Left cardiac atrium (tissue), 4 donors: Measurements from ENCODE around the gene FMO5. TPM values are rescaled to one million over a fixed set of nuclear protein-coding genes. Genes with fewer than 3 reads are reported as not detected.

ENCODE experiments used
- ATAC-seq, 2 donors: fragments of 200-7000 bp; cut with Tn5 transposase; one replicate each; pipeline ENCODE4 v1.9.1; 2020; ENCODE audit warnings: mild to moderate bottlenecking in 2 of 2, moderate library complexity in 2 of 2
- DNase-seq: peaks from one replicate; pipeline ENCODE4 v3.0.0-alpha.2; 2020
- intact Hi-C, 2 donors: fragments of 100-400 bp; cut with DNase I; formaldehyde crosslinking; loops; one replicate each; pipeline versions ENCODE4 v1.14.1 to v1.15.1; 2022 to 2023
- long read RNA-seq: library from polyadenylated mRNA; unstranded; transcript quantifications from one replicate; pipeline ENCODE4 v2.0.0, GENCODE V29; 2021
- total RNA-seq, 2 donors: library from RNA; stranded (reverse); fragmentation: NEBNext Ultra II Directional; extraction: Animal tissue kit (Norgen Biotek cat#: 25700); gene quantifications; one replicate each; pipeline ENCODE4 v1.2.1, GENCODE V29; 2021
- donor health status: DM: no; HTN: yes; CAD: no.
- donor health status: DM: no; HTN: yes; CAD: no; lungs with severe emphysema.
- donor health status: DM: yes; HTN: yes; CAD: no.
- donor health status: Dilated cardiomyopathy.

Gene FMO5
- 1 to 10 TPM; 1.4 to 1.6 TPM for total RNA-seq
- long read RNA-seq, partial matches to known transcripts = 0 of 1 reads
- long read RNA-seq, other reads (novel, unspliced or antisense) = 1 of 1 reads

- peak; percentile 77 for DNase-seq
- ATAC-seq = peak; percentile 89 to 99
- intact Hi-C loops = no loop called here
These were observed at the start of gene FMO5 for GRCh38 chr1:147225193-147225730. FMO5 (minus strand) TSS chr1:147225339; CDS start chr1:147225029, 310 bp downstream.

- DNase-seq = no peak
- intact Hi-C loops = loop anchor here (5.0 to 10.0 kb wide), 3 partner anchors 111 to 621 kb away; no protein-coding TSS in a partner anchor
- ATAC-seq = peak; percentile 55 to 81
These were observed 48.5 kb upstream of the FMO5 start for GRCh38 chr1:147273409-147274336.

- intact Hi-C loops = loop anchor here (5.0 to 10.0 kb wide), 3 partner anchors 113 to 623 kb away; no protein-coding TSS in a partner anchor
- DNase-seq (no peak), ATAC-seq (no peak)
These were observed 46.9 kb upstream of the FMO5 start for GRCh38 chr1:147272042-147272441.

GRCh38 chr1:147270721-147271120 is 45.6 kb upstream of the FMO5 start:
- DNase-seq (no peak), ATAC-seq (no peak)
- intact Hi-C loops = loop anchor here (5.0 to 10.0 kb wide), 3 partner anchors 114 to 624 kb away; no protein-coding TSS in a partner anchor

GRCh38 chr1:147267711-147268110 is 42.6 kb upstream of the FMO5 start:
- intact Hi-C loops = no loop called here
- DNase-seq (no peak), ATAC-seq (no peak)

- intact Hi-C loops = no loop called here
- ATAC-seq (no peak), DNase-seq (no peak)
These were observed 41.2 kb upstream of the FMO5 start for GRCh38 chr1:147266381-147266780.

- intact Hi-C loops = no loop called here
- DNase-seq (no peak), ATAC-seq (peak in 1 of 2 donors; percentile 46)
These were observed 39.1 kb upstream of the FMO5 start for GRCh38 chr1:147264158-147264768.

GRCh38 chr1:147260956-147261355 is 35.8 kb upstream of the FMO5 start:
- no peak for DNase-seq
- ATAC-seq = no peak
- intact Hi-C loops = no loop called here

GRCh38 chr1:147252540-147252939 is 27.4 kb upstream of the FMO5 start:
- no peak for DNase-seq
- intact Hi-C loops = no loop called here
- no peak for ATAC-seq

- no peak for DNase-seq
- intact Hi-C loops = no loop called here
- no peak for ATAC-seq
These were observed 22.6 kb upstream of the FMO5 start for GRCh38 chr1:147247656-147248238.

GRCh38 chr1:147246910-147247655 is 21.9 kb upstream of the FMO5 start:
- no peak for ATAC-seq
- intact Hi-C loops = no loop called here
- no peak for DNase-seq

GRCh38 chr1:147246044-147246690 is 21.0 kb upstream of the FMO5 start:
- DNase-seq (no peak), ATAC-seq (no peak)
- intact Hi-C loops = no loop called here

GRCh38 chr1:147245586-147246021 is 20.5 kb upstream of the FMO5 start:
- intact Hi-C loops = no loop called here
- DNase-seq = no peak
- ATAC-seq = no peak

GRCh38 chr1:147245129-147245528 is 20.0 kb upstream of the FMO5 start:
- intact Hi-C loops = no loop called here
- no peak for ATAC-seq
- DNase-seq = no peak

- DNase-seq (no peak), ATAC-seq (no peak)
- intact Hi-C loops = loop anchor here in 1 of 2 donors (5.0 kb wide), 1 partner anchor 72 kb away; the partner anchor contains the start of gene PRKAB2
These were observed 18.7 kb upstream of the FMO5 start for GRCh38 chr1:147243841-147244240.

GRCh38 chr1:147243228-147243685 is 18.1 kb upstream of the FMO5 start:
- ATAC-seq (peak; percentile 9 to 37), DNase-seq (peak; percentile 38)

GRCh38 chr1:147242449-147243227 is 17.5 kb upstream of the FMO5 start, which contains the start of gene CHD1L:
CHD1L (plus strand) TSS chr1:147242684; CDS start chr1:147242704, 20 bp downstream.
- intact Hi-C loops = loop anchor here (1.0 to 5.0 kb wide), 2 partner anchors 70 kb away; partner anchors contain the start of gene PRKAB2 (in 2 of the 2)
- ATAC-seq = peak; percentile 98
- peak; percentile 97 for DNase-seq

More at GRCh38 chr1:147243228-147243685, 18.1 kb upstream of the FMO5 start:
- intact Hi-C loops = loop anchor here in 1 of 2 donors (5.0 kb wide), 1 partner anchor 71 kb away; the partner anchor contains the start of gene PRKAB2
